ENCODE measurements around the gene POLQ. TPM values are rescaled to one million over a fixed set of nuclear protein-coding genes. Genes with fewer than 3 reads are reported as not detected.

Gene POLQ
- total RNA-seq, 1 experiment from 2014 or later = 12.3 TPM

- no peak for ATAC-seq
- Histone ChIP-seq H3K27ac (ENCODE audit: low read depth, low read length) (no peak overlapping the region), H3K9me3 (ENCODE audit: control insufficient read depth in 1 of 2, insufficient read depth in 1 of 2, low read depth in 1 of 2, low read length in 2 of 2) (no peaks in the 10 kb centered on the region), H3K9ac (ENCODE audit: low read length) (no peak overlapping the region), H3K4me2 (ENCODE audit: low read length) (no peak overlapping the region), H3K9me2 (ENCODE audit: insufficient read depth) (no peaks in the 10 kb centered on the region), H3K4me1 (ENCODE audit: control insufficient read depth in 1 of 2, insufficient read depth in 2 of 2, low read length in 2 of 2) (no peaks in the 10 kb centered on the region), H3K27me3 (ENCODE audit: insufficient read depth, low read length) (no peaks in the 10 kb centered on the region), H4K20me1 (ENCODE audit: insufficient read depth) (no peaks in the 10 kb centered on the region), H2AFZ (ENCODE audit: low read depth, low read length, poor library complexity, severe bottlenecking) (no peak overlapping the region), H3K36me3 (ENCODE audit: control insufficient read depth in 1 of 2, insufficient read depth in 2 of 2, low read length in 2 of 2) (no peaks in the 10 kb centered on the region), H3K79me2 (ENCODE audit: insufficient read depth, low read length) (no peaks in the 10 kb centered on the region), H3K4me3 (replicated peaks in 1 of 2; ENCODE audit: low read depth in 1 of 2, low read length in 2 of 2) (no peak overlapping the region)
- TF ChIP-seq ZNF274 (IDR thresholded peaks at IDR 0.05; ENCODE audit: low read depth, low read length) (no peak), MAX (IDR thresholded peaks at IDR 0.05) (no peak), CBX3 (IDR thresholded peaks at IDR 0.05; ENCODE audit: low read depth) (no peak), CTCF (IDR thresholded peaks at IDR 0.05 in 2 of 3, conservative IDR thresholded peaks at IDR 0.05 in 1 of 3; ENCODE audit: borderline replicate concordance in 1 of 3, insufficient read depth in 1 of 3, low read depth in 2 of 3, low read length in 2 of 3) (no peak), SIN3A (IDR thresholded peaks at IDR 0.05; ENCODE audit: low read depth) (no peak), ZFX (IDR thresholded peaks at IDR 0.05) (no peak), FOSL1 (IDR thresholded peaks at IDR 0.05; ENCODE audit: low read depth) (no peak), EZH2 (IDR thresholded peaks at IDR 0.05) (no peak), POLR2A (IDR thresholded peaks at IDR 0.05; ENCODE audit: borderline replicate concordance, extremely low read depth, insufficient read depth, insufficient read length) (no peak), ATF3 (IDR thresholded peaks at IDR 0.05) (no peak)
- POLR2A ChIA-PET = no interaction called here
- CTCF ChIA-PET = no interaction called here
- intact Hi-C loops (cut with micrococcal nuclease) = no loop called here
- no peak for DNase-seq (ENCODE audit: low read depth, low spot score)
- BruUV-seq (replicated peaks) = no TSS peak
- RAD21 ChIA-PET (ENCODE audit: low non-redundant PET in 1 of 2, low total read pairs in 2 of 2, uncharacterized antibody in 2 of 2, unreplicated experiment in 2 of 2) = no interaction called here
Observed at GRCh38 chr3:121557426-121557934, 11.7 kb upstream of the POLQ start.
